ENCODE measurements around the gene EXOSC6.
A peak's percentile ranks its signal among the peaks of the same experiment; 100 is the strongest.
"Not testable (repeated sequence)": the region's sequence is repeated elsewhere in the genome, so short reads cannot be mapped to it uniquely, and the experiment has no call there.

EXOSC6 gene

DNA sequence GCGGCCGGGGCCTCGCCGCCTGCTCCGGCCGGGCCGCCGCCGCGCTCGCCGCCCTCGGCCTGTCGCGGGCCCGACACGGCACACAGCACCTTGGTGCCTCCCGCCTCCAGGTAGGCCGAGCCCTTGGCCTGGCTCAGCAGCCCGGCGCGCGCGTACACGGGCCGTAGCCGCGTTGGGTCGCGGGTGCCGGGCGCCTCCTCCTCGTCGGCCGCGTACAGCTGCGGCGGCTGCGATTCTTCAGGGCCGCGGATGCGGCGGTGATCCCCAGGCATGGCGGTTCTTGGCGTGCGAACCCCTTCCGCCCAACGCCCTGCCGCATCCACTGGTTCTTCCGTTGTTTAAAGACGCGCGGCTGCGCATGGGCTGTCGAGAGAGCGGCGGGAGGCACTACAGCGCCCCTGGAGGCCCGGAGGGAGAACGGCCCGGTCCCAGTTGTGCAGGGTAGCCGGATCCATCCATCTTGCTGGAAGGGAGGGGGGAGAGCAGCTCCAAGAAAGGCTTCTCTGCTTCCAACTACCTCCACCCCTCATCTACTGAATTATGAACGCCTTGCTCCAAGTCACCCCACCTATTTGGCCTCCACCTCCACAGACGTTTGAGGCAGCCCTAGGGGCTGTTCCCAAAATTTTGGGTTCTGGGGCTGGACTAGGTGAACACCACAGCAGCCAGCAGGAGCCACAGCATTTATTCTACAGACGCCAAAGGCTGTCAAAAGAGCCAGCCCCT is at the start of gene EXOSC6:
TSS of gene EXOSC6 (minus strand) at position 312 of the 726 bp plus-strand sequence. CDS start at position 272, 40 bp downstream.
- DNase-seq: peak; percentile 91

- no peak for DNase-seq
Measured at GRCh38 chr16:70301121-70301520, 49.4 kb upstream of the EXOSC6 start.

GRCh38 chr16:70298988-70299938 is 47.5 kb upstream of the EXOSC6 start, which contains the start of gene DDX19B:
TSS of gene DDX19B (plus strand) at chr16:70299186. CDS start at chr16:70299298, 112 bp downstream.
- peak; percentile 83 for DNase-seq

GRCh38 chr16:70295634-70296033 is 43.9 kb upstream of the EXOSC6 start:
- DNase-seq: no peak

GRCh38 chr16:70294385-70295025 is 42.8 kb upstream of the EXOSC6 start:
- no peak for DNase-seq

DNA sequence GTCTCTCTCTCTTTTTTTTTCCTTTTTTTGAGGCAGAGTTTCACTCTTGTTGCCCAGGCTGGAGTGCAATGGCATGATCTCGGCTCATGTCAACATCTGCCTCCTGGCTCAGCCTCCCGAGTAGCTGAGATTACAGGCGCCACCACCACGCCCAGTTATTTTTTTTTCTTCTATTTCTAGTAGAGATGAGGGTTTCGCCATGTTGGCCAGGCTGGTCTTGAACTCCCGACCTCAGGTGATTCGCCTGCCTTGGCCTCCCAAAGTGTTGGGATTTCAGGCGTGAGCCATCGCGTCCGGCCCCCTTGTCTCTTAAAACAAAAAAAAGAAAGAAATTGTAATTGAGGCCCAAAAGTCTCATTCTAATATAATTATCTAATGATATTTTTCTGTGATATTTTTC is 40.4 kb upstream of the EXOSC6 start:
- DNase-seq: not testable (repeated sequence)

DNA sequence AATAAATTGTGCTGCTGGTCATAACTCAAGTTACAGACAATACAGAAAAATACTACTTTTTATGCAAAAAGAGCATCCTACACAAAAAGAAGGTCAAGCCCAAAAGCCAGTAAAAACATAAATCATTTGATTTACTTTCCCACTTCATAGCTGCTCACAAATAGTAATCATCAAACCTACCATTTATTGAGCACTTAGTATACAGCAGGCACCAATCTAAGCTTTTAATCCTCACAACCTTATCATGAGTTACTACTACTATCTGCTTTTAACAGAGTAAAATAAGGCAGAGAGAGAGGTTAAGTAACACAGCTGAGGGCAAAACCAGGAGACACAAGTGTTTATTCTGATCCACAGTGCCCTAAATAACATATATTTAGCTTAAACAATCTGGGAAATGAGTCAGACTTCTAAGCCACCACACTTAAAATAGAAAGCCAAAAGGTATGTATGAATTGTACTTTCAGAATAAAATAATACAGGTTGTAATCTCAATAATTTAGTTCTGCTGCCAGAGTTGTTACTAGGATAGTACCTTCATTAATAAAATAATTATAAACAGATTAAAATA is 39.3 kb upstream of the EXOSC6 start:
- DNase-seq: no peak

DNA sequence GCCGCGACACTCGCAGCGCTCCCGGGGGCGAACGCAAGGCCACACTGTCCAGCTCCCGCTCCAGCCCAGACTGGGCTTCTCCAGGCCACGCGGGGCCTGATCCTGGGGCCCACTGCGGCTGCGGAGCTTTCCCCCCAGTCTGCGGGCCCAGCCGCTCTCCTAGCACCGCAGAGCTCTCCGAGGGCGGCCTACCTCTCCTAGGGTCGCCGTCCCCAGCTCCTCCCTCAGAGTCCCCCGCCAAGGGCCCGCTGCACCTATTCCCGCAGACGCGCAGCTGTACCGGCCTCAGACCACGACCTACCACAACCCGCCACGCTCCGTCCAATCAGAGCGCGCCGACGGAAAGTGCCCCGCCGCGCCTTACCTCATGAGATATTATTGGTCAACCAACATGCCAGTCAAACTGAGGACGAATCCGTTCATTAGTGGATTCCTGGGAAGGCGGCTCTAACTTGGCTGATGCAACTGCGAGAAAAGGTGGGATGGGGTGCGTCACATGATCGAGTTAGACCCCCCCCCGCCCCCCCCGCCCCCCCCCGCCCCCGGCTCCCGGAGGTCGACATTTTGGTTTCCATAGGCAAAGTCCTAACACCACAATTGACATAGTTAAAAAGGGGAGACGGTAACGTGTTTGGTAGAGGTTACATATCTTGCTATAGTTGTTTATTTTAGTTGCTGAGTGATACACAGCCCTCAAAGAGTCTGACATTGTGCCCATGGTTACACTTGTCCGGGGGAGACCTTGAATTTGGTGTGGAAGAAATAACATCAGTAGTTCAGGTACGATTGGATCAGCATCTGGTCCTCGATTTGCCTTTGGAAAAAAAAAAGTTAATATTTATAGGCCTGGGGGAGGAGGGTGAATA is 37.7 kb upstream of the EXOSC6 start, which contains the start of gene AARS1:
TSS of gene AARS1 (minus strand) at position 278 of the 866 bp plus-strand sequence. CDS start 6,743 bp downstream, outside the sequence.
- peak; percentile 99 for DNase-seq

DNA sequence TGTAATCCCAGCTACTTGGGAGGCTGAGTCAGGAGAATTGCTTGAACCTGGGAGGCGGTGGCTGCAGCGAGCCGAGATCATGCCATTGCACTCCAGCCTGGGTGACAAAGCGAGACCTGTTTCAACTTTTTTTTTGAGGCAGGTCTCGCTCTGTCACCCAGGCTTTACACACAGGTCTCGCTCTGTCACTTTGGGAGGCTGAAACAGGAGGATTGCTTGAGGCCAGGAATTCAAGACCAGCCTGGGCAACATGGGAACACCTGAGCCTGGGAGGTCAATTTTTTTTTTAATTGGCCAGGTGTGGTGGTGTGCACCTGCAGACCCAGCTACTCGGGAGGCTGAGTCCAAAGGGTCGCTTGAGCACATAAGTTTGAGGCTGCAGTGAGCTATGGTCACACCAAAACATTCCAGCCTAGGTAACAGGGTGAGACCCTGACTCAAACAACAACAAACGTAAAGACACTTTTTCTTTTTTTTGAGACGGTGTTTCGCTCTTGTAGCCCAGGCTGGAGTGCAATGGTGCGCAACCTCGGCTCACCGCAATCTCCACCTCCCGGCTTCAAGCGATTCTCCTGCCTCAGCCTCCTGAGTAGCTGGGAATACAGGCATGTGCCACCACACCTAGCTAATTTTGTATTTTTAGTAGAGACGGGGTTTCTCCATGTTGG is 35.7 kb upstream of the EXOSC6 start:
- DNase-seq: not testable (repeated sequence)

GRCh38 chr16:70276392-70276791 is 24.7 kb upstream of the EXOSC6 start:
- DNase-seq: no peak

DNA sequence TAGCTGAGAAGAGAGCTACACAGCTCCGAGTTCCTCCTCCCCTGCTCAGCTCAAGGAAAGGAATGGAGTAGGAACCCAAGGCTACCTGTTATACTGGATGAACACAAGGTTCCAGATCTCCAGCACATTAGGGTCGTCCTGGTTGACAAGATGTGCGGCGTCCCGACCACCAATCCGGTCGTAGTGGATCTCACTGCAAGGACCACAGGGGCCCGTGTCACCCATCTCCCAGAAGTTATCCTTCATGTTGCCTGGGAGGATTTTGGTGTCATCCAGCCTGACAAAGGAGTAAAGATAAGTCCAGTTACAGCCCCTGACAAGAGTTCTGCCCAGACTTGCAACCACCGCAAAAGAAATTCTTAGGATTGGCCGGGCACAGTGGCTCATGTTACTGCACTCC is 20.0 kb upstream of the EXOSC6 start:
- DNase-seq: no peak

- DNase-seq: no peak
Measured at GRCh38 chr16:70270176-70270575, 18.4 kb upstream of the EXOSC6 start.

DNA sequence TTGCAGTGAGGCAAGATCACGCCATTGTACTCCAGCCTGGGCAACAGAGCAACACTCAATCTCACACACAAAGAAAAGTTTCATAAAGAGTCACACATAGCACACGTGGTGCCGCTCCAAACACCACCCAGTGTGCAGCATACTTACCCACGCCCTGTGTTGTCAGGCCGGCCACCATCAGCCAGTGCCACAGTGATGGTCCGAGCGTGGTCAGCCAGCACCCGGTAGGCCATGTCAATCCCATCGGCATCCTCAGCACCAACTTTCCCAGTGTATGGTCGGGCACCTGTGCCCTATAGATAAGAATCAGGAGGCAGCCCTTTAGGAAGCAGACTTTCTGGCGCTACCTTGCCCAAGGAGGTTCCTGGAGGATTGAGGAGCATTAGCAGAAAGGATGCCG is 17.7 kb upstream of the EXOSC6 start:
- no peak for DNase-seq

DNA sequence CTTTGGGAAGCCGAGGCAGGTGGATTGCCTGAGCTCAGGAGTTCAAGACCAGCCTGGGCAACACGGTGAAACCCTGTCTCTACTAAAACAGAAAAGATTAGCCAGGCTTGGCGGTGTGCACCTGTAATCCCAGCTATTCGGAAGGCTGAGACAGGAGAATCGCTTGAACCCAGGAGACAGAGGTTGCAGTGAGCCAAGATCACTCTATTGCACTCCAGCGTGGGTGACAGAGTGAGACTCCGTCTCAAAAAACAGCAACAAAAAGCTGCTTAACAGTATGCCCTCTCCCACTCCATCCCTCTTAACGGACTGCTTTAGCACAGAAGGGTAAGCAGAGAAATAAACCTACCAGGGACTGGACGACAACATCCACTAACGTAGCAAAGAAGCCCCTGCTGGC is 16.2 kb upstream of the EXOSC6 start:
- not testable (repeated sequence) for DNase-seq

- DNase-seq: no peak
Measured at GRCh38 chr16:70267516-70267915, 15.8 kb upstream of the EXOSC6 start.

GRCh38 chr16:70259903-70260302 is 8.2 kb upstream of the EXOSC6 start:
- not testable (repeated sequence) for DNase-seq

DNA sequence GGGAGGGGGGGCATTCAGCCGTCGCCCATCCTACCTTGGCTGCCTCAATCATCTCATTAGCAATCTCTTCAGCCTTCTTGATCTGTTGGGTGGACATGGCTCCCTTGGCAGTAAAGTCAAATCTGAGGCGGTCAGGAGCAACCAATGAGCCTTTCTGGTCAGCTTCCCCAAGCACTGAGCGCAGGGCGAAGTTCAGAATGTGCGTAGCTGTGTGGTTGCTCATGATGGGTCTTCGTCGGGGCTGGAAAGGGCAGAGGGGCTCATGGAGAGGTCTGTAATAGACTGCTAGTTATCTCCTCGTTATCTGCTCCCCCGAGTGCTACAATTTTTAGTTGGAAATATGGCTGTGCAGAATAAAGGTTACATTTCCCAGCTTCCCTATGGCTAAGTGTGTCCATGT is 7.2 kb upstream of the EXOSC6 start:
- no peak for DNase-seq

DNA sequence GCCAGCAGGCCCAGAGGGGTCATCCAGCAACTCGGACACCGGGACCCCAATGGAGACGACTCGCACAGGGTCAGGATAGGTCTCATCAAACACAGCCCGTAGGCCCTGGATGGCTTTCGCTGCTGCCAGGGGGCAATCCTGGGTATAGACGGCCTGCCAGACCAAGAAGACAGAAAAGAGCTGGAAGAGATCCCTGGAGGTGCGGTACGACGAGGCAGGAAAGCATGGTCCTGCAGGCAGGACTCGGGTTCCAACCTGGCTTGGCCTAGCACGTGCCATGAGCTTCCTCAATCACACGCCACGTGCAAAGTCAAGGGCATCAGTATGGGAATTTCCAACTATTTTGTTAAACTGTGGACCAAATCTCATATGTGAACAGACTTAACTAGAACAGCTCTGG is 6.3 kb upstream of the EXOSC6 start:
- no peak for DNase-seq

- no peak for DNase-seq
Measured at GRCh38 chr16:70257391-70257790, 5.7 kb upstream of the EXOSC6 start.

DNA sequence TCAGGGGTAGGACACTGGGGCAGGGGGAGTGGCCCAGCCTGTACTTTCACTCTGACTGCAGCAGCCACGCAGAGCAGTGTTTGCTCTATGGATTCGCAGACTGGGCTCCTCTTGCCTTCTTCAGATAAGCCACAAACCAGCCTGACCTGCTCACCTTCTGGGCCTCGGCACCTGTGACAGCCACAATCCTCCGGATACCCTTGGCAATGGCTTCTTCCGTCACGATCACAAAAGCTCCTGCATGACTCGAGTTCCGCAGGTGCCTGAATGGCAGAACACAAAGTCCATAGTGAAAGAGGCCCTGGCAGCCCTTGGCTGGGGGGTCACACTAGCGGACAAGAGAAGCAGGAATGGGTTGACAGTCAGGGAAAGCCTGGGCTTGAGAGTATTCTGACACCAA is 3.8 kb upstream of the EXOSC6 start:
- DNase-seq: no peak

DNA sequence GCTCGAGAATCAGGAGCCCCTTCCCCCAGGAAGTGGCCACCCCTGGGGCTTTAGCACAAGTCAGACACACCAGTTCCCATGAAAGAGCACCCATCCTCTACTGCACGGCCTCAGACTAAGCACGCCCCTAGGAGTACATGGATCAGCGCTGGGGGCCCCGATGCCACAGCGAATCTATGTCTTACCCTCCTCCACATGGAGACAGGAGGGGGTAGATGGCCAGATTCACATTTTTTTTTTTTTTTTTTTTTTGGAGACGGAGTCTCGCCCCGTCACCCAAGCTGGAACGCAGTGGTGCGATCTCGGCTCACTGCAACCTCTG is 3.2 kb upstream of the EXOSC6 start:
- DNase-seq: no peak
